ENCODE data around the gene PDE1C. TPM values are rescaled to one million over a fixed set of nuclear protein-coding genes. Genes with fewer than 3 reads are reported as not detected.

The PDE1C gene
- total RNA-seq, 1 donor from 2014 or later, result 2.4 TPM

- DNase-seq (ENCODE audit: low spot score), result no peak
These were observed 78.4 kb downstream of the PDE1C start for GRCh38 chr7:31991846-31992245.

GRCh38 chr7:31991406-31991805, 78.8 kb downstream of the PDE1C start:
- no peak for DNase-seq (ENCODE audit: low spot score)

DNA sequence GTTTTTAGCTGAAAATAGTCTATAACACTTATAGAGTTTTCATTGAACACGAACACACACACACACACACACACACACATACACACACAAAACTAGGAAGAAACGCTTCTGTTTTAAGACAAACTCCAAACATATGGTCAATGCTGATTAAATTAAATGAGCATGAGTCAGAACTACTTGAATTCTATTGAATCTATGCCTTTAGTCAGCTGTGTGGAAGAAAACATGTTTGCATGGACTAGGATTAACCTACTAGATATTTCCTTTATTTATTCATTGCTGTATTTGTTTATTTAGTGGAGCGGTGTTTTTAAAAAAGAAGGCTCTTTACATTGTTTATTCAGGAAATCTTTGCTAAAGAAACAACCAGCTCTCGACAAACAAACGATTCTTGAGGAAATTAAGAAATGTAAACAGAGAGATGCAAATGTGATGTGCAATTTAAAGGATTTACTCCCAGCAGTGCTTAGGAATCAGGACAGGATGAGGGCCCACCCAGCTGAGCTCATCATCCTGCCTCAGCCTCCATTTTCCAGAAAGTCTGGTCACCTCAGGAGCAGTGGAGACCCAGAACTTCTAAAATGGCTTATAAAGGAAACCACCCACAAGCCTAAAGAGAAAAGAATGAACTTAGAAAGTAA, 83.2 kb downstream of the PDE1C start:
- DNase-seq (ENCODE audit: low spot score), result no peak

GRCh38 chr7:31982962-31983361, 87.2 kb downstream of the PDE1C start:
- DNase-seq (ENCODE audit: low spot score), result no peak

DNA sequence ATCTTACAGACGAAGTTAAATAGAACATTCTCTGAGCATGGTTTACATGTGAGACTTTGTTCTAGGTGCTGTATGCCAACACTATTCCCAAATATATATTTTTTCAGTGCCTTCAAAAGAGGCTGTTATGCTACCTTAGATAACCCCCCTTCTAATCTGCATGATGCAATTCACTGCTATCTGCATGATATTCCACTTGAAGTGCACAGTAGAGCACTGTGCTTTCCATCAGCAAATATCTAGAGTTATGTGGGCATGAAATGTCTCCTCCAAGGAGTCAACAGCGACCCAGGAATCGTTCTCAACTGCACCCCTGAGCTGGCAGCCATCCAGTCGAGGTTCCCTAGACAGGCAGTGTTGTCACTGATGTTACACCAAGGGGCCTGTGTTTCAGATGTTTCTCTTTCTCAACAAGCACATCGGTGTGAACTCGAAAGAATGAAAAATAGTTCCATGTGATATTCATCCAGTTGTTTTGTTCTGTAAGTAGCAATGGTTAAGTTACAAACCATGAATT, 88.3 kb downstream of the PDE1C start:
- no peak for DNase-seq (ENCODE audit: low spot score)

DNA sequence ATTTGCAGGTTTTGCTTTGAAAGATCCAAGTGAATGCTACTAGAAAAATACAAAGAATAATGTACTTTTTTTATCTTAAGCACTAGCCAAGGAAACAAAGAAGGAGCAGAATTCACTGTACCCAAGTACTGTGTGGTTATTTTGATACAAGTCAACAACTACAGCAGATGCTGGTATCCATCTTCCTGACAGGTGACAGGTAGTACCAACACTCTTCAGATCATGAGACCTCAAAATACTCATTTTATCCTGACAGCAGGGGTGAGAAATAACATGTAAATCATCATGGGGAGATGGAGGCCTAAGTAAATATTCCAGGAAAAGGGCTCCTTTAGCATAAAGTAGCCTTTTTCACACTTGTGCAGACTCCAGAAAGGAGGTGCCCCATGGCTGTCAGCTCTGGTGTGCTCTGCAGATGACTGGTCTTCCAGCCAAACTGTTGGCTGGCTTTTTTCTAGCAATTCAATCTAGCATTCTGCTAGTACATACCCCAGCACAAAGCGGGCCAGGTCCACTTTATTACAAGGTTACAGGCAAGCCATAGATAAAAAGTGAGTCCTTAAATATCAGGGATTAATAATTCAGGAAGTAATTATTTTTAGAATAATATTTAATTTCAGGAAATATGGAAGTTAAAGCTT, 90.4 kb downstream of the PDE1C start:
- DNase-seq (ENCODE audit: low spot score), result no peak

- DNase-seq (ENCODE audit: low spot score), result no peak
These were observed 94.7 kb downstream of the PDE1C start for GRCh38 chr7:31975546-31975945.

GRCh38 chr7:31974351-31974750, 95.9 kb downstream of the PDE1C start:
- no peak for DNase-seq (ENCODE audit: low spot score)

GRCh38 chr7:31971049-31971667, 99.0 kb downstream of the PDE1C start:
- no peak for DNase-seq (ENCODE audit: low spot score)

GRCh38 chr7:31970501-31970900, 99.7 kb downstream of the PDE1C start:
- DNase-seq (ENCODE audit: low spot score), result no peak

DNA sequence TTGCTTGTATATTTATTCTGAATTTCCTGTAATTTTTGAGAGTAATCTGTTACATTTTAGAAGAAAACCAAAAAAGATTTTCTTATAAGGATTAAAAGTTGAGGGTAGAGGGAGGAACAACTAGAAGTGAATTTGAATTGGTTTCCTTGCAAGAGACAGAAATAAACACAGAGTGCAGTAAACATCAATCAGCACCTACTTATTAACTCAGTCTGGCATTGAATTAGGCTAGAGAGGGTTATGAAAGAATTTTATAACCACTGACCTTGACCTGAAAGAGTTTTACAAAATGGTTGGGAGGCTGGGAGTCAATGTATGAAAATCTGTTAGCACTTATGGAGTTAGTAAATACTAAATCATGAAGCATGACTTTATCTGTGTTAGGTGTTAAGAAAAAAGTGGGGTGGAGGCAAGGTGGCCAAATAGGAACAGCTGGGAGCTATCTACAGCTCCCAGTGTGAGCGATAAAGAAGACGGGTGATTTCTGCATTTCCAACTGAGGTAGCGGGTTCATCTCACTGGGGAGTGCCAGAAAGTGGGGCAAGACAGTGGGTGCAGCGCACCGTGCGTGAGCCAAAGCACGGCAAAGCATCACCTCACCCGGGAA, 106.5 kb downstream of the PDE1C start:
- no peak for DNase-seq (ENCODE audit: low spot score)

DNA sequence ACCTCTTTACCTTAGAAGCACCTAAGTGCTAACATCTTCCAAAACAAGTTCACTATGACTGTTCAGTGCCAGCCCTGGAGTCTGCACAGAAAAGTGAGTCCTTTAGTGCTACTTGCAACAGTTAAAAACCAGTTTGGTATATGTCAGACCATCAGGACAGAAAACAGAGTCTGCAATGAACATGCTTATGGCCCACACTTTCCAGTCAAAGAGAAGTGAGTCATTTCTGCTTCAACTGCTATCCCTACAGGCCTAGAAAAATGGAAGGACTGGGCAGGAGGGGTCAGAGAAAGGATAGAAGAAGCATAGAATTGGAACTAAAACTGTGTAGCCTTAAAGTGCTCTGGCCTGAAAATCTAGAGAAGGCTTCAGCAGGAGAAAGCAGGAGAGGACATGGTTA, 108.0 kb downstream of the PDE1C start:
- no peak for DNase-seq (ENCODE audit: low spot score)

- no peak for DNase-seq (ENCODE audit: low spot score)
These were observed 112.0 kb downstream of the PDE1C start for GRCh38 chr7:31958226-31958625.

DNA sequence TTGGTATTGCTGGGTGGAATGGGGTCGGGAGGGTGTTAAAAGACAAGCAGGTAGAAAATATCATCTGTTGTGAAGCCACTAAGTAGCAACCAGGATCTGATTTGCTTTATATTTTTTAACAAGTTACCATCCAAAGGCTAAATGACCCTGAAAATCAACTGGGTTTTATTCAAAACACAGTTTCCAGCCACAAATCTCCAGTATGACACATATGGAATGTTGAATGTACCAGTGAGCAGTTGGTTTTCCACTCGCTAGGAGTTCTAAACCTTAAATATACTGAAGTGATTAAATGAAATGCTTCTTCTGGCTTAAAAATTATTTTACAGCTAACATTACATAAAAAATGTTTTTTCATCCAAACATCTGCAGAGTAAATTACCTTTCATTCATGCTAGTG, 112.5 kb downstream of the PDE1C start:
- no peak for DNase-seq (ENCODE audit: low spot score)

- DNase-seq (ENCODE audit: low spot score), result no peak
These were observed 113.0 kb downstream of the PDE1C start for GRCh38 chr7:31957090-31957720.

- no peak for DNase-seq (ENCODE audit: low spot score)
These were observed 114.6 kb downstream of the PDE1C start for GRCh38 chr7:31955641-31956040.

GRCh38 chr7:31955021-31955420, 115.2 kb downstream of the PDE1C start:
- no peak for DNase-seq (ENCODE audit: low spot score)

DNA sequence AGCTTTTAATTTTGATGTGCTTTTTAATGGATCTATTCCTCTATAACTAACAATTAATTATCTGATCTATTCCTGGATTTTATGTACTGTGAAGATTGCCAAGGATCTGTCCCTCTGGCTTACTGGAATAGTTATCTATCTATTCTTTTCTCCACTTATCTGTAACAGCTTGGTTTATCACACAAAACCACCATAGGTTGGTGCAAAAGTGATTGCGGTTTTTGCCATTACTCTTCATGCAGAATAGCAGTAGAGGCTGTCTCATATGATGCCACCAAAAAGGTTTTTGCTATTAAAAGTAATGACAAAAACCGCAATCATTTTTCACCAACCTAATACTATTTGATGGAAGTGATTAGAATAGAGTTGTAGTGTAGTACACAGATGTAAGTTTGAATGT, 115.7 kb downstream of the PDE1C start:
- no peak for DNase-seq (ENCODE audit: low spot score)

DNA sequence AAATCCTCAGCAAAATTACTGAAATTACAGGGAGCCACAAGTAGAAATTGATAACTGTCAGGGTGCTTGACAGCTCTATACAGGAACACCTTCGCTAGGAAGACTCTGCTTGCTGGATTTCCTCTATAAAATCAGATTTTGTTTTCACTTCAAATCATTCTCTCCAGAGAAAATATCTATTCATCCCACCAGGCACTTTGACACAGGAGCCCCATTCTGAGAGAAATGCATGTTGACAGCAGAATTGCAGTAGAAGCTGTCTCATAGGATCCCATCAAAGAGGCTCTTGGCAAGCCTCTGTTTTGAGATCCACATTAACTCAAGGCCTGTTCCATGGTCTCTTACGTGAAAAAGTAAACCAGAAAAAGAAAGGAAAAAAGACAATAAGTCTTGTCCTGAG, 116.8 kb downstream of the PDE1C start:
- no peak for DNase-seq (ENCODE audit: low spot score)

GRCh38 chr7:31950091-31950755, 120.0 kb downstream of the PDE1C start:
- no peak for DNase-seq (ENCODE audit: low spot score)

DNA sequence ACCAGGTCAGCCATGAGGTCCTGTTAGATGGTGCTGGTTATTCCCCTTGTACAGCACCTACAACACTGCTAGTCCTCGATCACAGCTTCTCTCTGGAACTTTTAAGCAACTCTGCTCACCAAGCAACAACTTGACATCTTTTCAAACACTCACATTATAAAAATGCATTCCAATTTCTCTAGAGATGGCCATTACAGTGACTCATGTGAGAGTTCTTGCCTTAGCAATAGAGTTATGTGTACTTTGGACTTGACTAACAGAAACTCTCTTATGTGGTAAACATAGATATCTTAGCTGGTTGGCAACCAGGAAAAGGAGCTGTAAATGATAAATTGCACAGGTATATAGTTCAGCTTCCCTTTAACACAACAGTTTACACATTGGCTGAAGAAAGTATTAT, 122.2 kb downstream of the PDE1C start:
- DNase-seq (ENCODE audit: low spot score), result no peak

GRCh38 chr7:31940167-31940566, 130.0 kb downstream of the PDE1C start:
- DNase-seq (ENCODE audit: low spot score), result no peak
